Natural killer cell (primary cell): ENCODE data around the gene JAZF1. TPM values are rescaled to one million over a fixed set of nuclear protein-coding genes. Genes with fewer than 3 reads are reported as not detected.
A peak's percentile ranks its signal among the peaks of the same experiment; 100 is the strongest.

Source experiments
- ATAC-seq, 3 donors: fragments of 150-1000 bp in 2 of 3; fragments of 200-7000 bp in 1 of 3; cut with Tn5 transposase; 1 replicate in 1 of 3; 2 replicates in 2 of 3; pipeline ENCODE4 v1.10.0; 2021; ENCODE audit warnings: mild to moderate bottlenecking in 2 of 3, moderate library complexity in 2 of 3
- DNase-seq, 2 donors: peaks; one replicate each; pipeline versions ENCODE4 v3.0.0 to v3.0.0-alpha.2; 2013 to 2021; ENCODE audit warnings: mixed read lengths in 1 of 2
- H3K27ac ChIP-seq: one replicate; pipeline ENCODE4 v1.5.1; 2013; ENCODE audit warnings: mild to moderate bottlenecking, low read length
- H3K27me3 ChIP-seq: one replicate; pipeline ENCODE4 v1.6.1; 2013; ENCODE audit warnings: low read length; ENCODE audit not compliant: control insufficient read depth, insufficient read depth
- H3K36me3 ChIP-seq: one replicate; pipeline ENCODE4 v1.6.1; 2013; ENCODE audit warnings: low read length; ENCODE audit not compliant: control insufficient read depth, insufficient read depth
- H3K4me1 ChIP-seq: one replicate; pipeline ENCODE4 v1.6.1; 2013; ENCODE audit warnings: low read length; ENCODE audit not compliant: control insufficient read depth, insufficient read depth
- H3K4me3 ChIP-seq: one replicate; pipeline ENCODE4 v1.5.1; 2013; ENCODE audit warnings: low read length
- H3K9me3 ChIP-seq: one replicate; pipeline ENCODE4 v1.6.1; 2013; ENCODE audit warnings: low read length; ENCODE audit not compliant: control insufficient read depth, insufficient read depth
- H3K27ac Mint-ChIP-seq, 2 donors: one replicate each; pipeline ENCODE4 v1.8.0; 2022; ENCODE audit warnings: mild to moderate bottlenecking in 2 of 2, mixed read lengths in 2 of 2, moderate library complexity in 1 of 2
- H3K27me3 Mint-ChIP-seq, 2 donors: one replicate each; pipeline ENCODE4 v1.8.0; 2022; ENCODE audit warnings: low read depth in 2 of 2, mixed read lengths in 2 of 2
- H3K36me3 Mint-ChIP-seq: one replicate; pipeline ENCODE4 v1.8.0; 2022; ENCODE audit warnings: mixed read lengths
- H3K4me1 Mint-ChIP-seq, 2 donors: one replicate each; pipeline ENCODE4 v1.8.0; 2022; ENCODE audit warnings: mixed read lengths in 2 of 2
- H3K4me3 Mint-ChIP-seq: one replicate; pipeline ENCODE4 v1.8.0; 2022; ENCODE audit warnings: mild to moderate bottlenecking, moderate library complexity, mixed read lengths
- H3K9me3 Mint-ChIP-seq, 2 donors: one replicate each; pipeline ENCODE4 v1.8.0; 2022; ENCODE audit warnings: mixed read lengths in 2 of 2
- WGBS: methylation state at CpG from one replicate; pipeline ENCODE4 v1.1.7; 2013; ENCODE audit warnings: missing lambda C conversion rate; ENCODE audit not compliant: insufficient coverage; 5-methylcytosine and 5-hydroxymethylcytosine counted together
- intact Hi-C: fragments of 100-400 bp; cut with micrococcal nuclease; formaldehyde crosslinking; loops from one replicate; pipeline ENCODE4 v1.14.2; 2022
- total RNA-seq, 4 donors: library from RNA; stranded (reverse); fragments of 120-200 nt in 1 of 4; gene quantifications; one replicate each; pipeline versions ENCODE4 v1.2.3 to v1.2.4, GENCODE V29; 2013 to 2022
- TF ChIP-seq, protein P1 (sequence below): fragments of 200-600 bp; IDR thresholded peaks from one replicate; pipeline ENCODE4 v1.8.0; 2022; ENCODE audit warnings: antibody characterized with exemption

Gene JAZF1
- total RNA-seq, 3 donors from 2014 or later (not counting 1 experiment from before 2014, with no cell fraction given): 82.5 to 89.7 (median 87.6) TPM

GRCh38 chr7:28200598-28200997 is 20.0 kb upstream of the JAZF1 start:
- Histone ChIP-seq H3K36me3 (no peaks in the 10 kb centered on the region), H3K4me3 (no peak overlapping the region), H3K27me3 (no peaks in the 10 kb centered on the region), H3K9me3 (no peaks in the 10 kb centered on the region), H3K27ac (peak overlapping the region; percentile 61), H3K4me1 (peaks cover 54% of the 10 kb centered on the region)
- Mint-ChIP-seq H3K27ac (peak overlapping the region; percentile 88 to 96), H3K4me1 (peaks cover 73 to 92% of the 10 kb centered on the region in 2 donors), H3K27me3 (no peaks in the 10 kb centered on the region), H3K9me3 (no peaks in the 10 kb centered on the region), H3K4me3 (peak overlapping the region; percentile 75), H3K36me3 (no peaks in the 10 kb centered on the region)
- DNase-seq (peak; percentile 47 to 57), ATAC-seq (peak; percentile 64 to 81 (median 79))
- intact Hi-C loops: loop anchor here (2.0 to 10.0 kb wide), 3 partner anchors 22 to 306 kb away; no protein-coding TSS in a partner anchor
- TF ChIP-seq, protein P1, sequence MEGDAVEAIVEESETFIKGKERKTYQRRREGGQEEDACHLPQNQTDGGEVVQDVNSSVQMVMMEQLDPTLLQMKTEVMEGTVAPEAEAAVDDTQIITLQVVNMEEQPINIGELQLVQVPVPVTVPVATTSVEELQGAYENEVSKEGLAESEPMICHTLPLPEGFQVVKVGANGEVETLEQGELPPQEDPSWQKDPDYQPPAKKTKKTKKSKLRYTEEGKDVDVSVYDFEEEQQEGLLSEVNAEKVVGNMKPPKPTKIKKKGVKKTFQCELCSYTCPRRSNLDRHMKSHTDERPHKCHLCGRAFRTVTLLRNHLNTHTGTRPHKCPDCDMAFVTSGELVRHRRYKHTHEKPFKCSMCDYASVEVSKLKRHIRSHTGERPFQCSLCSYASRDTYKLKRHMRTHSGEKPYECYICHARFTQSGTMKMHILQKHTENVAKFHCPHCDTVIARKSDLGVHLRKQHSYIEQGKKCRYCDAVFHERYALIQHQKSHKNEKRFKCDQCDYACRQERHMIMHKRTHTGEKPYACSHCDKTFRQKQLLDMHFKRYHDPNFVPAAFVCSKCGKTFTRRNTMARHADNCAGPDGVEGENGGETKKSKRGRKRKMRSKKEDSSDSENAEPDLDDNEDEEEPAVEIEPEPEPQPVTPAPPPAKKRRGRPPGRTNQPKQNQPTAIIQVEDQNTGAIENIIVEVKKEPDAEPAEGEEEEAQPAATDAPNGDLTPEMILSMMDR: no peak
- 6% methylated on average over 1 of the region's 2 CpGs for WGBS

DNA sequence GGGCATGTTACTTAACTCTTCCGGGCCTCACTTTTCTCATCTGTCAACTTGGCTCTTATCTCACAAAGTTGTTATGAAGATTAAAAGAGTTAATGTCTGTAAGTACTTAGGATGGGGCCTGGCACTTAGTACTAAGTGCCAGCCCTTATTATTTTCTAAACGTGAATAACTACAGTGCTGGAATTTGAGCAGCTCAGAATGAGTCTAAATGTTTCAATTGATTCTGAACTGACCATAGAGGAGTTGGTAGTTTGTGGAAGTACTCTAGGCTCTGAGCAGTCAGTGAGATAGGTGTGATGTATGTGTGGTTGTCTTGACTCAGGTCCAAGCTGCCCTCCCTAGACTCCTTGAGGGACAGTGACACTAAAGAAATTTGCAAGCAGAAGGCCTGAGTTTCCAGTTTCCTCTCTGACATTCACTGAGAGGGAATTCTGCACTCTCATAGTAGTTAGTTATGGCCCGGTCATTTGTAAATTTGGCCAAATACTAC is 18.5 kb upstream of the JAZF1 start:
- H3K27ac ChIP-seq: no peak overlapping the region
- H3K27me3 Mint-ChIP-seq: no peaks in the 10 kb centered on the region
- no peak overlapping the region for H3K4me3 ChIP-seq
- H3K36me3 ChIP-seq: no peaks in the 10 kb centered on the region
- H3K9me3 Mint-ChIP-seq: no peaks in the 10 kb centered on the region
- TF ChIP-seq, protein P1: no peak
- peaks cover 70 to 91% of the 10 kb centered on the region in 2 donors for H3K4me1 Mint-ChIP-seq
- WGBS: 94% methylated on average over 3 of the region's 3 CpGs
- H3K4me1 ChIP-seq: peaks cover 56% of the 10 kb centered on the region
- ATAC-seq (no peak), DNase-seq (no peak)
- H3K27ac Mint-ChIP-seq: peak overlapping the region; percentile 56 to 96
- H3K4me3 Mint-ChIP-seq: no peak overlapping the region
- no peaks in the 10 kb centered on the region for H3K9me3 ChIP-seq
- no peaks in the 10 kb centered on the region for H3K27me3 ChIP-seq
- H3K36me3 Mint-ChIP-seq: no peaks in the 10 kb centered on the region
- intact Hi-C loops: no loop called here

- DNase-seq: peak in 1 of 2 donors; percentile 8
- Histone ChIP-seq H3K36me3 (no peaks in the 10 kb centered on the region), H3K4me3 (no peak overlapping the region), H3K27ac (peak overlapping the region; percentile 61), H3K9me3 (no peaks in the 10 kb centered on the region), H3K4me1 (peaks cover 45% of the 10 kb centered on the region), H3K27me3 (no peaks in the 10 kb centered on the region)
- TF ChIP-seq, protein P1: no peak
- WGBS: 35% methylated on average over 4 of the region's 4 CpGs
- no peaks in the 10 kb centered on the region for H3K9me3 Mint-ChIP-seq
- peaks cover 59 to 73% of the 10 kb centered on the region in 2 donors for H3K4me1 Mint-ChIP-seq
- no peaks in the 10 kb centered on the region for H3K27me3 Mint-ChIP-seq
- intact Hi-C loops: no loop called here
- peak overlapping the region; percentile 75 for H3K4me3 Mint-ChIP-seq
- H3K36me3 Mint-ChIP-seq: no peaks in the 10 kb centered on the region
- H3K27ac Mint-ChIP-seq: peak overlapping the region; percentile 87 to 89
- peak; percentile 35 to 61 (median 56) for ATAC-seq
Measured at GRCh38 chr7:28195910-28196620, 15.5 kb upstream of the JAZF1 start.
